Peyer's patch (tissue), 4 donors: ENCODE measurements around the gene PDSS2.

Source experiments
- CTCF ChIP-seq, 6 experiments: fragments of 450-650 bp in 4 of 6; fragments of 200-600 bp in 2 of 6; sonication (generic) in 1 of 6; IDR thresholded peaks; one replicate each; pipeline ENCODE4 v1.5.1; 2017 to 2019; ENCODE audit warnings: antibody characterized with exemption in 6 of 6, mild to moderate bottlenecking in 3 of 6, moderate library complexity in 1 of 6
- POLR2A ChIP-seq, 2 donors: fragments of 450-650 bp; IDR thresholded peaks; one replicate each; pipeline ENCODE4 v1.5.1; 2017; ENCODE audit warnings: antibody characterized with exemption in 2 of 2, mild to moderate bottlenecking in 2 of 2, moderate library complexity in 2 of 2

GRCh38 chr6:107207251-107207873 lies 252.0 kb downstream of the PDSS2 start:
- TF ChIP-seq CTCF (IDR thresholded peaks at IDR 0.05) (no peak), POLR2A (IDR thresholded peaks at IDR 0.05) (no peak)
